Measurements from ENCODE around the gene ZNF236. TPM values are rescaled to one million over a fixed set of nuclear protein-coding genes. Genes with fewer than 3 reads are reported as not detected.

Gene ZNF236
- total and polyA plus RNA-seq, 4 donors = 0.83 to 8.2 (median 5.0) TPM

DNA sequence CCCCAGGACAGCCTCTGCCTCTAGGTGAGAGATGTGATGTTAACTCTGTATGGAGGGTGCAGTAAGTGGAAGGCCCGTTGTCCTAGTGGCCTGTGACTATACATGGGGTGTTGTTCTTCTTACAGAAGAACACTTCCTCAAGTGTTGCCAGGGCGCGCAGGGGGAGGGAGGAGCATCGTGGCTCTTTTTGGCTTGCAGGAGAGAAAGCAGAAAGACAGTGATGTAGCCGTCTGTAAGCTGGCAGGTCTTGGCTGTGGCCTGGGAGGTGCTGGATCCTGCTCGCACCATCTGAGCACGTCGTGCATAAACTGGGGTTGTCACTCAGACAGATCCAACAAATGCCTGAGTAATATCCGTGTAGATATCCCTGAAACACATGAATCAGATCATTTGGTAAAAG lies 44.3 kb downstream of the ZNF236 start:
- Histone ChIP-seq H3K27me3 (ENCODE audit: control insufficient read depth in 4 of 4, insufficient read depth in 4 of 4, low read length in 3 of 4) (no peaks in the 10 kb centered on the region), H3K4me1 (ENCODE audit: control insufficient read depth in 4 of 4, insufficient read depth in 4 of 4, low read length in 3 of 4) (no peaks in the 10 kb centered on the region), H3K9ac (ENCODE audit: low read depth in 1 of 2, low read length in 2 of 2) (no peak overlapping the region), H3K9me3 (ENCODE audit: control insufficient read depth in 4 of 4, low read length in 3 of 4) (no peaks in the 10 kb centered on the region), H3K27ac (ENCODE audit: low read depth in 1 of 2, low read length in 2 of 2) (no peak overlapping the region), H3K36me3 (ENCODE audit: control insufficient read depth in 4 of 4, insufficient read depth in 3 of 4, low read depth in 1 of 4, low read length in 3 of 4) (peaks cover 3 to 17% (median 8%) of the 10 kb centered on the region in 4 donors), H3K4me3 (ENCODE audit: low read depth in 1 of 3, low read length in 3 of 3) (no peak overlapping the region)
- WGBS = 91% methylated on average over 9 of the region's 9 CpGs
- TF ChIP-seq, protein P1, sequence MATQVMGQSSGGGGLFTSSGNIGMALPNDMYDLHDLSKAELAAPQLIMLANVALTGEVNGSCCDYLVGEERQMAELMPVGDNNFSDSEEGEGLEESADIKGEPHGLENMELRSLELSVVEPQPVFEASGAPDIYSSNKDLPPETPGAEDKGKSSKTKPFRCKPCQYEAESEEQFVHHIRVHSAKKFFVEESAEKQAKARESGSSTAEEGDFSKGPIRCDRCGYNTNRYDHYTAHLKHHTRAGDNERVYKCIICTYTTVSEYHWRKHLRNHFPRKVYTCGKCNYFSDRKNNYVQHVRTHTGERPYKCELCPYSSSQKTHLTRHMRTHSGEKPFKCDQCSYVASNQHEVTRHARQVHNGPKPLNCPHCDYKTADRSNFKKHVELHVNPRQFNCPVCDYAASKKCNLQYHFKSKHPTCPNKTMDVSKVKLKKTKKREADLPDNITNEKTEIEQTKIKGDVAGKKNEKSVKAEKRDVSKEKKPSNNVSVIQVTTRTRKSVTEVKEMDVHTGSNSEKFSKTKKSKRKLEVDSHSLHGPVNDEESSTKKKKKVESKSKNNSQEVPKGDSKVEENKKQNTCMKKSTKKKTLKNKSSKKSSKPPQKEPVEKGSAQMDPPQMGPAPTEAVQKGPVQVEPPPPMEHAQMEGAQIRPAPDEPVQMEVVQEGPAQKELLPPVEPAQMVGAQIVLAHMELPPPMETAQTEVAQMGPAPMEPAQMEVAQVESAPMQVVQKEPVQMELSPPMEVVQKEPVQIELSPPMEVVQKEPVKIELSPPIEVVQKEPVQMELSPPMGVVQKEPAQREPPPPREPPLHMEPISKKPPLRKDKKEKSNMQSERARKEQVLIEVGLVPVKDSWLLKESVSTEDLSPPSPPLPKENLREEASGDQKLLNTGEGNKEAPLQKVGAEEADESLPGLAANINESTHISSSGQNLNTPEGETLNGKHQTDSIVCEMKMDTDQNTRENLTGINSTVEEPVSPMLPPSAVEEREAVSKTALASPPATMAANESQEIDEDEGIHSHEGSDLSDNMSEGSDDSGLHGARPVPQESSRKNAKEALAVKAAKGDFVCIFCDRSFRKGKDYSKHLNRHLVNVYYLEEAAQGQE (IDR thresholded peaks at IDR 0.05) = no peak
- TF ChIP-seq FOXA2 (IDR thresholded peaks at IDR 0.05) (no peak), YY1 (IDR thresholded peaks at IDR 0.05) (no peak), HNF4A (conservative IDR thresholded peaks at IDR 0.05) (no peak), GABPA (IDR thresholded peaks at IDR 0.05 in 1 of 2, conservative IDR thresholded peaks at IDR 0.05 in 1 of 2) (no peak), SP1 (IDR thresholded peaks at IDR 0.05) (no peak), HNF4G (IDR thresholded peaks at IDR 0.05) (no peak), RXRA (IDR thresholded peaks at IDR 0.05) (no peak), FOXA1 (IDR thresholded peaks at IDR 0.05) (no peak), NR2F2 (IDR thresholded peaks at IDR 0.05) (no peak)
- TF ChIP-seq, protein P2, sequence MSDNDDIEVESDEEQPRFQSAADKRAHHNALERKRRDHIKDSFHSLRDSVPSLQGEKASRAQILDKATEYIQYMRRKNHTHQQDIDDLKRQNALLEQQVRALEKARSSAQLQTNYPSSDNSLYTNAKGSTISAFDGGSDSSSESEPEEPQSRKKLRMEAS (IDR thresholded peaks at IDR 0.05) = no peak
- TF ChIP-seq, protein P3, sequence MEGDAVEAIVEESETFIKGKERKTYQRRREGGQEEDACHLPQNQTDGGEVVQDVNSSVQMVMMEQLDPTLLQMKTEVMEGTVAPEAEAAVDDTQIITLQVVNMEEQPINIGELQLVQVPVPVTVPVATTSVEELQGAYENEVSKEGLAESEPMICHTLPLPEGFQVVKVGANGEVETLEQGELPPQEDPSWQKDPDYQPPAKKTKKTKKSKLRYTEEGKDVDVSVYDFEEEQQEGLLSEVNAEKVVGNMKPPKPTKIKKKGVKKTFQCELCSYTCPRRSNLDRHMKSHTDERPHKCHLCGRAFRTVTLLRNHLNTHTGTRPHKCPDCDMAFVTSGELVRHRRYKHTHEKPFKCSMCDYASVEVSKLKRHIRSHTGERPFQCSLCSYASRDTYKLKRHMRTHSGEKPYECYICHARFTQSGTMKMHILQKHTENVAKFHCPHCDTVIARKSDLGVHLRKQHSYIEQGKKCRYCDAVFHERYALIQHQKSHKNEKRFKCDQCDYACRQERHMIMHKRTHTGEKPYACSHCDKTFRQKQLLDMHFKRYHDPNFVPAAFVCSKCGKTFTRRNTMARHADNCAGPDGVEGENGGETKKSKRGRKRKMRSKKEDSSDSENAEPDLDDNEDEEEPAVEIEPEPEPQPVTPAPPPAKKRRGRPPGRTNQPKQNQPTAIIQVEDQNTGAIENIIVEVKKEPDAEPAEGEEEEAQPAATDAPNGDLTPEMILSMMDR (IDR thresholded peaks at IDR 0.05; ENCODE audit: low read depth, low read length, missing input control) = no peak
- TF ChIP-seq, protein P4, sequence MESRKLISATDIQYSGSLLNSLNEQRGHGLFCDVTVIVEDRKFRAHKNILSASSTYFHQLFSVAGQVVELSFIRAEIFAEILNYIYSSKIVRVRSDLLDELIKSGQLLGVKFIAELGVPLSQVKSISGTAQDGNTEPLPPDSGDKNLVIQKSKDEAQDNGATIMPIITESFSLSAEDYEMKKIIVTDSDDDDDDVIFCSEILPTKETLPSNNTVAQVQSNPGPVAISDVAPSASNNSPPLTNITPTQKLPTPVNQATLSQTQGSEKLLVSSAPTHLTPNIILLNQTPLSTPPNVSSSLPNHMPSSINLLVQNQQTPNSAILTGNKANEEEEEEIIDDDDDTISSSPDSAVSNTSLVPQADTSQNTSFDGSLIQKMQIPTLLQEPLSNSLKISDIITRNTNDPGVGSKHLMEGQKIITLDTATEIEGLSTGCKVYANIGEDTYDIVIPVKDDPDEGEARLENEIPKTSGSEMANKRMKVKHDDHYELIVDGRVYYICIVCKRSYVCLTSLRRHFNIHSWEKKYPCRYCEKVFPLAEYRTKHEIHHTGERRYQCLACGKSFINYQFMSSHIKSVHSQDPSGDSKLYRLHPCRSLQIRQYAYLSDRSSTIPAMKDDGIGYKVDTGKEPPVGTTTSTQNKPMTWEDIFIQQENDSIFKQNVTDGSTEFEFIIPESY (IDR thresholded peaks at IDR 0.05) = no peak
- TF ChIP-seq, protein P5, sequence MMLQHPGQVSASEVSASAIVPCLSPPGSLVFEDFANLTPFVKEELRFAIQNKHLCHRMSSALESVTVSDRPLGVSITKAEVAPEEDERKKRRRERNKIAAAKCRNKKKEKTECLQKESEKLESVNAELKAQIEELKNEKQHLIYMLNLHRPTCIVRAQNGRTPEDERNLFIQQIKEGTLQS (IDR thresholded peaks at IDR 0.05) = no peak
- no peak for DNase-seq (ENCODE audit: low spot score)

DNA sequence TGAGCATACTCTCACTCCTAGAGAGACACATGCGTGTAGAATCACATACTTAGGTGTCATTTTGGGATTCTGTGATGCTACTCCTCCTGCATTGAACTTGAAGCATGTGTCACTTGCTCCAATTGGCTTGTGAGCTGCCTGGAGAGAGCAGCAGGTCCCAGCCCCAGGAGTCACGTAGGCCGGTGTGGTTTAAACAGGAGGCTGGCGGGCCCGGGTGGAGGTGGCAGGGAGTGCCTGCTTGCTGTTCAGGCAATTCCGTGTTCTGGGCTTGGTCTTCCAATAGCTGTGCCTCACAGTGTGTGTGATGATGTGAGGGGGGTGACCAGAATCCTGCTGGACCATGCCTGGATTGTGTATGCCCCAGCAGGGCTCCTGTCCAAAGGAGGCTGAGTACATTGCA lies 51.0 kb downstream of the ZNF236 start:
- Histone ChIP-seq H3K9ac (ENCODE audit: low read depth in 1 of 2, low read length in 2 of 2) (no peak overlapping the region), H3K4me1 (ENCODE audit: control insufficient read depth in 4 of 4, insufficient read depth in 4 of 4, low read length in 3 of 4) (no peaks in the 10 kb centered on the region), H3K27me3 (ENCODE audit: control insufficient read depth in 4 of 4, insufficient read depth in 4 of 4, low read length in 3 of 4) (no peaks in the 10 kb centered on the region), H3K9me3 (ENCODE audit: control insufficient read depth in 4 of 4, low read length in 3 of 4) (no peaks in the 10 kb centered on the region), H3K36me3 (ENCODE audit: control insufficient read depth in 4 of 4, insufficient read depth in 3 of 4, low read depth in 1 of 4, low read length in 3 of 4) (peaks cover 4 to 14% (median 10%) of the 10 kb centered on the region in 4 donors), H3K4me3 (ENCODE audit: low read depth in 1 of 3, low read length in 3 of 3) (no peak overlapping the region), H3K27ac (ENCODE audit: low read depth in 1 of 2, low read length in 2 of 2) (no peak overlapping the region)
- DNase-seq (ENCODE audit: low spot score) = no peak
- 94% methylated on average over 6 of the region's 6 CpGs for WGBS
- TF ChIP-seq, protein P5 (IDR thresholded peaks at IDR 0.05) = no peak
- TF ChIP-seq RXRA (IDR thresholded peaks at IDR 0.05) = no peak
- TF ChIP-seq JUND (IDR thresholded peaks at IDR 0.05) = no peak
- no peak for TF ChIP-seq FOXA1 (IDR thresholded peaks at IDR 0.05)
- TF ChIP-seq GABPA (IDR thresholded peaks at IDR 0.05 in 1 of 2, conservative IDR thresholded peaks at IDR 0.05 in 1 of 2) = no peak
- TF ChIP-seq, protein P1 (IDR thresholded peaks at IDR 0.05) = no peak
- TF ChIP-seq EGR1 (IDR thresholded peaks at IDR 0.05; ENCODE audit: low read depth in 2 of 2) = no peak
- TF ChIP-seq NR2F2 (IDR thresholded peaks at IDR 0.05) = no peak
- TF ChIP-seq RAD21 (IDR thresholded peaks at IDR 0.05) = no peak
- TF ChIP-seq YY1 (IDR thresholded peaks at IDR 0.05) = no peak
- TF ChIP-seq TAF1 (conservative IDR thresholded peaks at IDR 0.05) = no peak
- TF ChIP-seq, protein P3 (IDR thresholded peaks at IDR 0.05; ENCODE audit: low read depth, low read length, missing input control) = no peak
- TF ChIP-seq HNF4G (IDR thresholded peaks at IDR 0.05) = no peak

Measured in liver (tissue), 9 donors.